NCI-H1105 (cell line): Measurements from ENCODE around the gene SLC1A5.
A peak's percentile ranks its signal among the peaks of the same experiment; 100 is the strongest.
"Not testable (repeated sequence)": the region's sequence is repeated elsewhere in the genome, so short reads cannot be mapped to it uniquely, and the experiment has no call there.

Experiments used
- DNase-seq: peaks from one replicate; lab custom pipeline; 2025; lab: John Stamatoyannopoulos, UW

Gene SLC1A5

DNA sequence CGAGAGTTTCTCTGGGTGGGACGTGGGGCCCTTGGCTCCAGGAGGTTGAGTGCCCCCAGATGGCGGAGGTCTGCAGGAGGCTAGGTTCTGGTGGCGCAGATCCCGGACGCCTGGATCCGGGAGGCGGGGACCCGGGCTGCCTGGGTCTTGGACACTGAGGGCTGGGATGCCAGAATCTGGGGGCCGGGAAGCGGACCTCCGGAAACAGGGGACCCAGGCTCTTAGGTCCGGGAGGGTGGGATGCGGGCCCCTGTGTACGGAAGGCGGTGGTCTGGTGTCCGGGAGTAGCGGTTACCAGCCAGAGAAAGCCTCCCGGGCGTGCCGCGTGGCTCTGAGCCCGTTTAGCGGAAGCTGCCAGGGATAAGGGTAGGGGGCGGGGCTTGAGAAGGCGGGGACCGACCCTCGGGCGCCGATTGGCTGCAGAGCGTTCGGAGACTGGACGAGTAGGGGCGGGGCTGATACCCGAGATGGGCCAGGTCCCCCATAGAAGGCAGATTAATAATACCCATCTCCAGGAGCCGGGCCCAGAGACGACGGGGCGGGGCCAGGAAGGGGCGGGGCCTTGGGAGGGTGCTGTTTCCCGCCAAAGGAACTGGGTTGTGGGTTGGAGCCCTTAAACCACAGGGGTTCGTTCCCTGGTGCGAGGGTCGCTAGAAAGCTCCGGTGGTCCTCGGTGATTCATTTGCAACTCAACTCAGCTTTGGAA is at the start of gene SLC1A5:
TSS of gene SLC1A5 (minus strand) at position 333 of the 706 bp plus-strand sequence. CDS start 629 bp downstream, outside the sequence.
- peak; percentile 91 for DNase-seq

DNA sequence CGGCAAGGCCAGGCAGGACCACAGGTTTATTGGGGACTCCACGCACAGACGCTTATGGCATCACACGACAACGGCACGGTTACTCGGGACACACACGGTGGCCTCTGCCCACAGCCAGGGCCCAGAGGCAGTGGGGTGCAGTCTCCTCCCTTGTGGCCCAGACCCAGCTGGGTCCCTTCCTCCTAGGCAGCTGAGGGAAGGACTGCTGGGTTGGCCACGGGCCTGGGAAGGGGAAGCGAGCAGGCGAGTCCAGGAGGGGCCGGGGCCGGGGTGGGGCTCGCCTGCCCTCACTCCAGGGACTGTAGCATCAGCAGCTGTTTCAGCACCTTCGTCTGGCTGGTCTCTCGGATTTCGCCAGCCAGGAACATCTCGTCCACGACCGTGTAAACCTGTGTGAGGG is 49.8 kb upstream of the SLC1A5 start:
- DNase-seq = no peak

DNA sequence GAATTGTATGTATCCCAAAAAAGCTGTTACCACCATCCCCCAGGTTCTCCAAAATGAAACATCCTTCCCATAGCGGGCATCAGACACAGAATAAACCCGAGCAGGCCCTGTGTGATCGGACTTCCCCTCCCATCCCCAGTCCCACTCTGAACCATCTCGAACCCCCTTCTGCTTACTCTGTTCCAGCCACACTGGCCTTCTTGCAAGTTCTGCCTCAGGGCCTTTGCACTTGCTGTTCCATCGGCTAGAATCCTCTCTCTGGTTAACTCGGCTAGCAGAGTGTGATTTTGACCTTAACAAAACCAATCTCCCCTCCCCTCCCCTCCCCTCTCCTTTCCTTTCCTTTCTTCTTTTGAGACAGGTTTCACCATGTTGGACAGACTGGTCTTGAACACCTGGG is 46.6 kb upstream of the SLC1A5 start:
- DNase-seq = no peak

DNA sequence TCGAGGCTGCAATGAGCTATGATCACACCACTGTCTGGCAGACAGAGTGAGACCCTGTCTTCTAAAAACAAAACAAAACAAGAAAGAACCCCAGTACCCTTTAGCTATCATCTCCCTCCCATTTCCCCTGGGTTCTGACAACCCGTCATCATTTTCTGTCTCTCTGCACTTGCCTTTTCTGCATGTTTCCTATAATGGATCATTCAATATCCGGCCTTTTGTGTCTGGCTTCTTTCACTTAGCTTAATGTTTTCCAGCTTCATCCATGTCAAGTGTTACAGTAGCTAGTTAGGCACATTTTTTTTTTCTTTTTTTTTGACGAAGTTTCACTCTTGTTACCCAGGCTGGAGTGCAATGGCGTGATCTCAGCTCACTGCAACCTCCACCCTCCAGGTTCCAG is 45.7 kb upstream of the SLC1A5 start:
- DNase-seq = no peak

DNA sequence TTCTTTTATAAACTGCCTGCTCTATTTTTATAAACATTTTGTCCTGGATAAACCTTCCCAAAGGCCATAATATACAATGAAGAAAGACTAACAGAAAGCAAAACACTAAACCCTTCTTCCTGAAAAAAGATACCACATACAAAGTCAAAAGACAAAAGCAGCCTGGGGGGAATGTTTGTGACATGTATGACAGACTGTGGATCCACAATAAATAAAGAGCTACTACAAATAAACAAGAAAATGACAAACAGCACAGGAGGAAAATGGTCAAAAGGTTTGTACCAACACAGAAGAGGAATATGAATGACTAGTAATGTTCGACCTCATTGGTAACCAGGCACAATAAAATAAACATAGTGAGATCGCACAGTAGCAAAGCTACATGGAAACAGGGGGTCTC is 42.5 kb upstream of the SLC1A5 start:
- no peak for DNase-seq

DNA sequence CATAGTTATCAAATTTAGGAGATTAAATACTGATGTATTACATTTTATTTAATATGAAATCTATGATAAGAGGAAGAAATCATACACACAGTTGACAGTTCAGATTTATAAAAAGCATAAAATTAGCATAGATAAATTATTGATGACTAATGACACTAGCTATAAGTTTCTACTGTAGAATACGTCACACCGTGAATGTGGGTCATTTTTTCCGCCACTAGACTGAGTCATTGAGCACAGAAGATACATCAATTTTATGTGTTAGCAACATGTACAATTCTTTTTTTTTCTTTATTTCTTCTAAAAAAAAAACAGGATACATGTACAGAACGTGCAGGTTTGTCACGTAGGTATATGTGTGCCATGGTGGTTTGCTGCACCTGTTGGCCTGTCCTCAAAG is 40.1 kb upstream of the SLC1A5 start:
- no peak for DNase-seq

DNA sequence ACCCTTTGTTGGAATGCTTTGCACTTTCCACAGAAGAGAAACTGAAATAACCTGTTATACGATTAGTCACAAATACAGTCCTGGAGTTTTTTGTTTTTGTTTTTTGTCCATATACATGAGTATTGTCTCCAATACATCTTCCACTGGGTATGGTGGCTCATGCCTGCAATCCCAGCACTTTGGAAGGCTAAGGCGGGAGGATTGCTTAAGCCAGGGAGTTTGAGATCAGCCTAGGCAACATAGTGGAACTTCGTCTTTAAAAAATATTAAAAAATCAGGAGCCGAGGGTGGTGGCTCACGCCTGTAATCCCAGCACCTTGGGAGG is 37.3 kb upstream of the SLC1A5 start:
- no peak for DNase-seq

DNA sequence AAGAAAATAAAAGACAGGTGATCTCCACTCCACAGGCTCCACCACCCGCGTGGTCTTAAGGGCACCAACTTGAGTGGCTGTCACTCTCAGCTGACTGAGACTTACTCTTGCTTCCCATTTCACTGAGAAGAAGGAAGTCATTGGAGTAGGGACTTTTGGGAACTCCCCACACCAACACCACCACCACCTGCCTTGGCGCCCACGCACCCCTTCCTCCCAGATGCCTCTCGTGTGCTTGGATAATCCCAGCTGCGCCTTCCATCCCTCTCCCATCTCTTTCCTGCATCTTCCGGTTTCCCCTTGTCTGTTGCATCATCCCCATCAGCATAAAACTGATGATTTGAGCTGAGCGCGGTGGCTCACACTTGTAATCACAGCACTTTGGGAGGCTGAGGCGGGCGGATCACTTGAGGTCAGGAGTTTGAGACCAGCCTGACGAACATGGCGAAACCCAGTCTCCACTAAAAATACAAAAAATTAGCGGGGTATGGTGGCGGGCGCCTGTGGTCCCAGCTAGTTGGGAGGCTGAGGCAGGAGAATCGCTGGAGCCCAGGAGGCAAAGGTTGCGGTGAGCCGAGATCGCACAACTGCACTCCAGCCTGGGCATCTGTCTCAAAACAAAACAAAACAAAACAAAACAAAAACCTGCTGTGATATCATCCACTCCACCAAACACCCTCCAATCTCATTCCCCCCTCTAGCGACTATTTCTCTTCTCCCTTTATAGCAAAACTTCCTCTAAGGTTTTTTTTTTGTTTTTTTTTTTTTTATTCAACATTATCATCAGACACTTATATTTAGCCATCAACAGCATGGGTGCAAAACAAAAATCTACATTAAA is 36.7 kb upstream of the SLC1A5 start:
- no peak for DNase-seq

DNA sequence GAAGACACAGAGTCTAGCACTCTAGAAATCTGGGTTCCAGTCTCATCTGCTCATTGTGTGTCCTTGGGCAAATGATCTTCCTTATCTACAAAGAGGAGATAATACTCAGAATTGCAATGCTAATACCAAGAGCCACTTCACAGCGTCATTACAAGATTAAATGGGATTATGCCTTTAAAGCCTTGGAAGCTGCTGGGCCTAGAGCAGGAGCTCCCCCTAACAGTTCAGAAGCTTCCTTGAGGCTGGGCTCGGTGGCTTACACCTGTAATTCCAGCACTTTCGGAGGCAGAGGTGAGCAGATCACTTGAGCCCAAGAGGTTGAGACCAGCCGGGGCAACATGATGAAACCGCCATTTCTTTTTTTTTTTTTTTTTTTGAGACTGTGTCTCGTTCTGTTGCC is 34.7 kb upstream of the SLC1A5 start:
- no peak for DNase-seq

DNA sequence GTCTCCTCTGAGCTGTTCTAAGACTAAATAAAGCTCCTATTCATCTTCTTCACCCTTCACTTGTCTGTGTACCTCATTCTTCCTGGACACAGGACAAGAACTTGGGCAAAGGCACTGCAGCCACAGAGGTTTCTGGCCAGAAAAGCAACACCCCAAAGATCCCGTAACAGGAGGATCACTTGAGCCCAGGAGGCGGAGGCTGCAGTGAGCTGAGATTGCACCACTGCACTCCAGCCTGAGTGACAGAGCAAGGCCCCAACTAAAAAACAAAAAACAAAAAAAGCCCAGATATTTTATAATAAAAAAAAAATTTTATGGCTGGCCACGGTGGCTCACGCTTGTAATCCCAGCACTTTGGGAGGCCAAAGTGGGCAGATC is 34.0 kb upstream of the SLC1A5 start:
- DNase-seq = not testable (repeated sequence)

DNA sequence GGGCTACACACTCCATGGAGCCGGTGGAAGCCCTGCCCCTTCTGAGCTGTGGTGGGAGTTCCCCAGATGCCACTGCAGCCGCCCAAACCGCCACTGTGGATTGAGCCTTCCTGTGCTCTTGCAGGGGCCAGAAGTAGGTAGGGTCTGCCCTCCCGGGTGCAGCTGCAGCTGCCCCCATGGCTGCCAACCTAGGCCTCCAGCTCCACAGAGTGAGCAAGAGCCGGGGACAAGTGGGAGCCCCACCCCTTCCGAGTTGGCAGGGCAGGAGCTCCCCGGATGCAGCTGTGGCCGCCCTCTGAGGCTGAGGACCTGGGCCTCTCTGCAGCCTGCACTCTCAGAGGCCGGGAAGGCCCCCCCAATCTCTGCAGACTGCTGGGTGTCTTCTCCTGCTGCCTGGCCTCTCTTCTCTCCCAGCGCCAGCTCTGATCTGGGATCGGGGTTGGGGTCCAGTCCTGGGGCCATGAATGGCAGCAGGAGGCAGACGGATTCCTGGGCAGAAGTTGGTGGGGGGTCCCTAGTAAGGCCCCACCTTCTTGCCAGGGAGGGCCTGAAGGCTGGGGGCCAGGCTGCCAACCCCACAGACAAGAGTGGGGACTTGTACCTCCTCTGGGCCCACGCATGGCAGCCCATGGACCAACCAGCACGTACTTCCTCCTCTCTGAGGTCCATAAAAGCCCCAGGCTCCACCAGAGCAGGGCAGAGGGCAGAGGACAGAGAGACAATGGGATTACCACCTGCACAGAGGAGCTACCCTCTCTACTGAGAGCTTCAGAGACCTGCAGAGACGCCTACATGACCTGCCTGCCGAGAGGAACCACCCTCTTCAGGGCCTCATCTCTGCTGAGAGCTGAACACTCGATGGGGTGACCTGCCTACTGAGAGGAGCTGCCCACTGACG is 33.4 kb upstream of the SLC1A5 start:
- no peak for DNase-seq

DNA sequence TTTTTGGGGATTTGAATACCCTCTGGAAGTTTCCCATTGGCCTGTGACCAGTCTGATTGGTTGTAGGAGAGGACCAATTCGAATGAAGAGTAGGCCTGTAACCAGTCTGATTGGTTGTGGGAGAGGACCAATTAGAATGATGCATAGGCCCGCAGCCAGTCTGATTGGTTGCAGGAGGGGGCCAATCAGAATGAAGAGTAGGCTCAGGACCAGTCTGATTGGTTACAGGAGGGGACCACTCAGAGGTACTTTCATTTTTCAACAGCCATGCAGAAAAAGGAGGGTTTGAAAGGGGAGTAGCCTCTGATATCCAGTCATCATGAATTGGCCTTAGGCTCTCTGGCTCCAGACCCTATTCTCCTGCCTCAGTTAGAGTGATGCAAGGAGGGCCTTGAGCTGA is 30.4 kb upstream of the SLC1A5 start:
- DNase-seq = no peak

DNA sequence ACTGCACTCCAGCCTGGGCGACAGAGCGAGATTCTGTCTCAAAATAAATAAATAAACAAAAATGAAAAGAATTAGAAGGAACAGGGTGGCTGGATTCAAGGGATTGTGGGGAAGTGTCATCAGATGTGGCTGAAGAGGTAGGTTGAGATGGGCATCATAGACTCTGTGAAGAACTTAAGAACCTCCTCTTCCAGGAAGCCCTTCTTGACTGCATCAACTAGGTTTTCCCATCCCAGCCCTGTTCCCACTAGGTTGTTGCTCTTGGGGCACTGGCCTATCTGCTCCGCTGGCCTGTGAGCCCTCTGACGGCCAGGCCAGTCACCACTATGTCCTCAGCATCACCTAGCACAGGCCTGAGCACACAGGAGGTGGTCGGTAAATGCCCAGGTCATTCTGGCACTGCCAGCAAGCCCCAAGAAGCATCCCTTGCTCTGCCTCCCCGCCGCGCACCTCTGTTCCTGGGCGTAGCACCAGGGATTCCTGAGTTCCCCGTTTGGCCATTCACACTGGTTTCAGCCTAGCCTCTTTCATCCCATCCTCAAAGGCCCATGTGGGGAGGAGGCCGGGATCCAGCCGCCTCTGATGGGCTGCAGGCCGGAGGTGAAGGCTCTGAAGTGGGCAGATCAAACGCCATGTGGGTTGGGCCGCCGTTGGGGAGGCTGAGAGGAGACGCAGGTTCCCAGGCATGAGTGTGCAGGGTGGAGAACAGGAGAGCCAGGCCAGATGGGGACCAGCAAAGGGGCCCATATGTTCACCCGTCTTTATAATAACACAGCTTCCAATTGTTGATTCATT is 27.6 kb upstream of the SLC1A5 start:
- DNase-seq = no peak

DNA sequence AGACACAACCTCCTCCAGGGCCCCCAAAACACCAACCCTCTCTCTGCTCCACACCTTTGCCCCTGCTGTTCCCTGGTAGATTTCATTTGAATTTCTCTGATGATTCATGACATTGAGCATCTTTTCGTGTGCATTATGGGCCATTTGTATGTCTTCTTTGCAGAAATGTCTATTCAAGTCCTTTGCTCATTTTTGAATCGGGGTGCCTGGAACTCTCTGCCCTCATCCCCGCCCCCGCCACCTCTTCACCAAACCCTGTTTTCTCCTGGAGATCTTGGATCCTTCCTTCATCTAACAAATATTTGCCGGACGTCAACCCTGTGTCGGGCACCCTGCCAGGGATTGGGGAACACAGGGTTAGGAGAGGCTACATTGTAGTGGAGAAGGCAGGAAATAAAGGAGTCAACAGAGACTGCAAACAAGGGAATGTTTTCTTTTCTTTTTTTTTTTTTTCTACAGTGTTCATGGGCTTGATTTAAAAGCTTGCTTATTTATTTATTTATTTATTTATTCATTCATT is 25.5 kb upstream of the SLC1A5 start:
- no peak for DNase-seq

DNA sequence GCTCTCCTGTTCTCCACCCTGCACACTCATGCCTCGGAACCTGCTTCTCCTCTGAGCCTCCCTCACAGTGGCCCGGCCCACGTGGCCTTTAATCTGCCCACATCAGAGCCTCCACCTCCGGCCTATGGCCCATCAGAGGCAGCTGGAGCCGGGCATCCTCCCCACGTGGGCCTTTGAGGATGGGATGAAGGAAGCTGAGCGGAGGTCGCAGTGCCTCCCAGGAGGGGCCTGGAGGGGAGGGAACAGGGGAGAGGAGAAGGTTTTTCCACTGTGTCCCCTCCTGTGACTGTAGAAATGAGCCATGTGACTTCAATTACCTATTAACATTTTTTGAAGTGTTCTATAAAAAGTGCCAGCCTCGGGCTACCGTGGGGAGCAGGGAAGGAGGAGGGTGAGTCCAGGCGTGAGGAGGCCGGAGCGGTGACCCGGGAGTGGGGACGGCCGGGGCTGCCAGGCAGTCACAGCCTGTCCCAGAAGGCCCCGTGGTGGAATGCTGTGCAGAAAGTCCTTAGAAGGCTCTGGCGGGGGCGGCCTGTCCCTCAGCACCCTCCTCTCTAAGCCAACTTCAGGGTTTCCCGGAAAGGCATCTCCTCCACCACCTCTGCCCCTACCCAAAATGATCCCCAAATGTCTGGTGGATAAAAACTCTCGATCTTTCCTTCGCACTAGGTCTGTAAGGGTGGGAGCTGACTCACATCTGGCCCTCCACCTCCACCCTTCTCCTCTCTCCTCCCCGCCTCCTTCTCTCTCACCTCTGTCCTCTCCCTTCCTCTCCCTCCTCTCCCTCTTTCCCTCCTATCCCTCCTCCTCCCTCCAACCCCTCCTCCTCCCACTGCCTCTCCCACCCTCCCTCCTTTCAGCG is 24.8 kb upstream of the SLC1A5 start:
- DNase-seq = no peak

DNA sequence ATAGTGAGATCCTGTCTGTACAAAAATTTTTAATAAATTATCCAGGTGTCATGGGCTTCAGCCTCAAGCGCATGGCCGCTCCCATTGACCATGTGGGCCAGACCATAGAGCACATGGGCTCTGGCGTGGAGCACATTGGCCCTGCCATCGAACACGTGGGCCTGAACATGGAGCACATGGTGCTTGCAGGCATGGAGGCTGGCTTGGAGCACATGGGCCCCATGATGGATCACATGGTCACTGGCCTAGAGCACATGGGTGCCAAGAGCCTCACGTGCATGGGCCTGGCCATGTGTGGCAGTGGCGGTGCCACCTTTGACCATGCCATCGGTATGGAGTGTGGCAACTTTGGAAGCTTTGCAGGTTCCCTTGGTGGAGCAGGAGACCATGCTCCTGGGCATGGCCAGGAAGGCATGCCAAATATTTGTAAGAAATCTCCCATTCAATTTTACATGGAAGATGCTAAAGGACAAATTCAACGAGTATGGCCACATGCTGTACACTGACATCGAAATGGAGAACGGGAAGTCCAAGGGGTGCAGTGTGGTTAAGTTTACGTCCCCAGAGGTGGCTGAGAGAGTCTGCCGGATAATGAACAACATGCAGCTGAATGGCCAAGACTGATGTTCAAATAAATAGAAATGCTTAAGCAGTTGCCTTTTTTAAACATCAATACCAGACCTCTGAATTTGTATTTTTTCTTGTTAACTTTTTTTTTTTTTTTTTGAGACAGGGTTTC is 21.3 kb upstream of the SLC1A5 start:
- no peak for DNase-seq

DNA sequence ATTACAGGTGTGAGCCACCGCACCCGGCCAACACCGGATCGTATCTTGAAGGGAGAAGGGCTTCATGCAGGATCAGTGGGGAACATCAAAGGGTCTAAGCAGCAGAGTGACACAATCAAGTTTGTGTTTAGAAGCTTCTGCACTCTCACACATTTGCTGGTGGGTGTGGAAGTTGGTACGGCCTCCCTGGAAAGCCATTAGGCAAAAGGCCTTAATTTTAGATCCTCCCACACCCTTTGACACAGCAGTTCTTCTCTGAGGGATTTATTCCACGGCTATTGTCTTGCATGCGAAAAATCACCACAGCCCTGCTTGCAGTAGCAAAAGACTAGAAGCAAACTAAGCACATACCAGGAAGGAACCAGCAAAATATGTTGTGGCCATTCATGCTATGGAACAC is 18.3 kb upstream of the SLC1A5 start:
- DNase-seq = no peak

DNA sequence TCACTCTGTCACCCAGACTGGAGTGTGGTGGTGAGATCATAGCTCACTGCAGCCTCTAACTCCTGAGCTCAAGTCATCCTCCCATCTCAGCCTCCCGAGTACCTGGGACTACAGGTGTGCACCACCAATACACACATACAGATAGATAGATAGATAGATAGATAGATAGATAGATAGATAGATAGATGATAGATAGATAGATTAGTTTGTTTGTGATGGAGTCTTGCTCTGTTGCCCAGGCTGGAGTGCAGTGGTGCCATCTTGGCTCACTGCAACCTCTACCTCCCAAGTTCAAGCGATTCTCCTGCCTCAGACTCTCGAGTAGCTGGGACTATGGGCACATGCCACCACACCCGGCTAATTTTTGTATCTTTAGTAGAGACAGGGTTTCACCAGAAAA is 16.0 kb upstream of the SLC1A5 start:
- not testable (repeated sequence) for DNase-seq

DNA sequence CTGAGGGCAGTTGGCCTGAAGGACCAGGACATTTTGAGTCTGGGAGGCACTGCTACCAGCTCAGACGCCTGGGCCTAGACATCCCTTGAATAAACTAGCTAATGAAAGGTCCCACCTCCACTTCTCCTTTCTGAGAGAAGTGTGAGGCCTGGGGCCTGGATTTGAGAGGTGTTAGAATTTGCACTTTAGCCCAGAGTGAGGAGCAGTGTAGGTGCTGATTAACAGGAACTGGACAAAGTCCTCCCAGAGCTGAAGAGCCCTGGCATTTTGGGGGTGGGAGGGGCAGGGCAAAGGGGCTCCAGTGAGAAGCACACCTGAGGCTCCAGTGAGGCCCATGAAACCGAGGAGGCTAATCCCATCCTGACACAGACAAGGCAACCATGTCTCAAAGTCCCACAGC is 15.2 kb upstream of the SLC1A5 start:
- DNase-seq = no peak

DNA sequence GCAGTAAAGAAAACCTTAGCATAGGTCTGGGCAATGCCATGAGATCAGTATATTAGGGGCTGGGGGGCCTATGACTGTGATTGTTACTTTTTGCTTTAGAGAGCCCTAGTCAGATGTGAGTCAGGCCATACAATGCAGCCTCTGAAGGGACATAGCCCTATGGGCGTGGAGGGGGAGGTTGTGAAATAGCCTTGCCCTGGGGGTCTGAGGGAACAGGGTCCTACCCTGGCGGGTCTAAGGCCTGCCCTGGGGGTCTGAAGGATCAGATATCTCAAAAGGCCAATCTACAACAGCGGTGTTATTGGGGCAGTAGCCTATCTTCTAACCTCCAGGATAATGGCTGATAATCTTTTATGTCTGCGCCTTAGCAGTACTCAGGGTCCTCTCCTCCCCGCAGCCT is 13.8 kb upstream of the SLC1A5 start:
- DNase-seq = no peak
